Right cardiac atrium (tissue), 5 donors: ENCODE results near the gene KCNAB2. TPM values are rescaled to one million over a fixed set of nuclear protein-coding genes. Genes with fewer than 3 reads are reported as not detected.
"Not testable (repeated sequence)": the region's sequence is repeated elsewhere in the genome, so short reads cannot be mapped to it uniquely, and the experiment has no call there.

Source experiments
- ATAC-seq, 2 donors: fragments of 200-7000 bp; cut with Tn5 transposase; one replicate each; pipeline versions ENCODE4 v1.8.0 to v1.9.1; 2020; ENCODE audit warnings: moderate library complexity in 2 of 2, mild to moderate bottlenecking in 1 of 2
- DNase-seq, 3 donors: peaks; one replicate each; pipeline ENCODE4 v3.0.0-alpha.2; 2020
- H3K27ac ChIP-seq: one replicate; pipeline ENCODE4 v1.5.1; 2013; ENCODE audit warnings: mild to moderate bottlenecking, low read length, control low read depth, moderate library complexity
- H3K27me3 ChIP-seq: one replicate; pipeline ENCODE4 v1.6.1; 2013; ENCODE audit not compliant: control insufficient read depth, insufficient read depth
- H3K4me1 ChIP-seq: one replicate; pipeline ENCODE4 v1.6.1; 2013; ENCODE audit warnings: low read length; ENCODE audit not compliant: control insufficient read depth, insufficient read depth
- H3K4me3 ChIP-seq: one replicate; pipeline ENCODE4 v1.5.1; 2013; ENCODE audit warnings: low read length, control low read depth
- H3K9me3 ChIP-seq: one replicate; pipeline ENCODE4 v1.6.1; 2013; ENCODE audit warnings: low read length; ENCODE audit not compliant: control insufficient read depth
- WGBS: extraction: QIAGEN DNeasy Blood & Tissue Kit; methylation state at CpG from one replicate; pipeline ENCODE4 v1.1.7; 2013; 5-methylcytosine and 5-hydroxymethylcytosine counted together
- intact Hi-C, 4 donors: fragments of 100-400 bp; cut with DNase I; formaldehyde crosslinking; loops; one replicate each; pipeline versions ENCODE4 v1.11.0 to v1.14.0; 2022 to 2023
- polyA plus RNA-seq: library from polyadenylated mRNA; stranded (reverse); fragments of 200-250 nt; gene quantifications from one replicate; pipeline ENCODE4 v1.2.3, GENCODE V29; 2013
- total RNA-seq, 4 donors: library from RNA; stranded (reverse); fragmentation: NEBNext Ultra II Directional; extraction: Animal tissue kit (Norgen Biotek cat#: 25700); gene quantifications; one replicate each; pipeline ENCODE4 v1.2.1, GENCODE V29; 2021
- donor health status: healthy with polysubstance abuse.
- donor health status: DM: no; HTN: yes; CAD: no.
- donor health status: DM: no; HTN: no; CAD: no.
- donor health status: DM: no; HTN: yes; CAD: no; lungs with severe emphysema.
- donor health status: DM: yes; HTN: yes; CAD: no.

KCNAB2 gene
- total and polyA plus RNA-seq, 5 donors = 12.6 to 25.6 (median 15.8) TPM

- WGBS = 91% methylated on average over 19 of the region's 19 CpGs
- H3K9me3 ChIP-seq = no peaks in the 10 kb centered on the region
- H3K4me1 ChIP-seq = peaks cover 2% of the 10 kb centered on the region
- no peaks in the 10 kb centered on the region for H3K27me3 ChIP-seq
- ATAC-seq = no peak
- DNase-seq = peak in 2 of 3 donors; percentile 25 to 43
- intact Hi-C loops = no loop called here
- H3K4me3 ChIP-seq = no peak overlapping the region
- no peak overlapping the region for H3K27ac ChIP-seq
Measured at GRCh38 chr1:6011161-6011945, 34.3 kb upstream of the KCNAB2 start.

- no peak for ATAC-seq
- no peak for DNase-seq
- Histone ChIP-seq H3K27ac (no peak overlapping the region), H3K9me3 (no peaks in the 10 kb centered on the region), H3K27me3 (no peaks in the 10 kb centered on the region), H3K4me3 (no peak overlapping the region), H3K4me1 (peaks cover 2% of the 10 kb centered on the region)
- intact Hi-C loops = no loop called here
- WGBS = 98% methylated on average over 3 of the region's 3 CpGs
Measured at GRCh38 chr1:6011946-6012258, 33.8 kb upstream of the KCNAB2 start.

- Histone ChIP-seq H3K27ac (peak overlapping the region; percentile 87), H3K27me3 (no peaks in the 10 kb centered on the region), H3K4me1 (peaks cover 2% of the 10 kb centered on the region), H3K9me3 (no peaks in the 10 kb centered on the region), H3K4me3 (no peak overlapping the region)
- DNase-seq = peak in 2 of 3 donors; percentile 56 to 62
- intact Hi-C loops = no loop called here
- WGBS = 76% methylated on average over 17 of the region's 17 CpGs
- ATAC-seq = peak; percentile 38 to 62
Measured at GRCh38 chr1:6012529-6013318, 33.0 kb upstream of the KCNAB2 start.

DNA sequence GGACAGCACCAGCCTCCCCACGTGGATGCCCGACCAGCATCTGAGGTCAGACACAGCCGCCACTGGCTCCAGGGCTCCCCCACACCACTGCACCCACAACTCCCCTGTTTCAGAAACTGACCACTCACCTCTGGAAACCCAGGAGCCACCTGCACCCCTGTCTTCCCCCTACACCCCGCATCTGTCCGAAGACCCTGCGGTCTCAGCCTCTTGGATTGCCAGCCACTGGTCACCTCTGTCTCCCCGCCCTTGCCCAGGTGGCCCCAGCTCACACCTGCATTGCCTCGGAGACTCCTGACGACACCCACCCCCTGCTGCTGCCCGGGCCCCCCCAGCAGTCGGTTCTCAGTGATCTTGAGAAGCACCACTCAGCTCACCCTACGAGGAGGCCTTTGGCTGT lies 32.2 kb upstream of the KCNAB2 start:
- Histone ChIP-seq H3K9me3 (no peaks in the 10 kb centered on the region), H3K4me1 (peaks cover 2% of the 10 kb centered on the region), H3K4me3 (no peak overlapping the region), H3K27ac (peak overlapping the region; percentile 87), H3K27me3 (no peaks in the 10 kb centered on the region)
- ATAC-seq (peak; percentile 1 to 5), DNase-seq (peak in 2 of 3 donors; percentile 32 to 64)
- 92% methylated on average over 12 of the region's 12 CpGs for WGBS
- intact Hi-C loops = no loop called here

DNA sequence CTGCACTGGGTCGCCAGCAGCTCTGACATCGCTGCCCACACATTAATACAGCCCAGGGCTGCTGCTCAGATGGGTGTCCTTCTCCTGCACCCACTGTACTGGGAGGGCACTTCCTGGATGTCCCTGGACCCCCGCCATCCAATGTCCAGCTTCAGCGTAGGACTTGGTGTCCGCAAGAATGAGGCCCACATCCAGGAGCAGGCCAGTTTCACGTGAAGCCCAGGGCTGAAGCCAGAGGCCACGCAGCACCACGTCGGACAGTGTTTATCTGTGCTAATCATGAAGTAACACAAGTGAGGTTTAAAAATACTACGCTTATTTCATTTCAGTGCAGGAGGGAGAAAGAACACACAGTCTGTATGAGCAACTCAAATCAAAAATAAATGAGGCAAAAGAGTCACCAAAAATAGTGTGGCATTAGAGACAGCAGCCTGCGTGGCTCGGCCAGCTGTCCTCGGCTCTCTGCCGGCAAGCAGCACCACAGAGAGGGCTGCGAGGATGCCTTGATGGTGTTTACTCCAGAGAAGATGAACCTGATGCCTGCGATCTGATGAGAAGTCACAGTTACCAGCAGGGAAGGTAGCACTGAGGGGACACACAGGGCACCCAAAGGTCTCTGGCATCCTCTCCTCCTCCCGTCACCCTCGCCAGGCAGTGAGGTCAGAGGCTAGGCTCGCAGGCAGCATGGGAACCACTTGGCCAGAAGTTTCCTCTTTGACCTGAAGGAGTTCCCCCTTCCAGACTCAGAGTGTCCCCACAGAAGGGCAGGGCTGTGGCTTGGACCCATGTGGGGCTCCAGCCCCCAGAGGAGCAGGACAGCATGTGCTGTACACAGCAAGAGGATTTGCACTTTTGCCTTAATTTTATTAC lies 31.3 kb upstream of the KCNAB2 start:
- peak overlapping the region; percentile 87 for H3K27ac ChIP-seq
- intact Hi-C loops = no loop called here
- peak; percentile 78 to 80 for ATAC-seq
- no peaks in the 10 kb centered on the region for H3K9me3 ChIP-seq
- H3K4me1 ChIP-seq = peaks cover 2% of the 10 kb centered on the region
- peak; percentile 75 to 86 (median 84) for DNase-seq
- WGBS = 61% methylated on average over 19 of the region's 19 CpGs
- no peak overlapping the region for H3K4me3 ChIP-seq
- H3K27me3 ChIP-seq = no peaks in the 10 kb centered on the region

GRCh38 chr1:6016191-6016865 lies 29.4 kb upstream of the KCNAB2 start:
- intact Hi-C loops = no loop called here
- ATAC-seq (peak in 1 of 2 donors; percentile 7), DNase-seq (peak in 2 of 3 donors; percentile 32 to 33)
- peaks cover 2% of the 10 kb centered on the region for H3K4me1 ChIP-seq
- H3K27me3 ChIP-seq = no peaks in the 10 kb centered on the region
- WGBS = 80% methylated on average over 21 of the region's 21 CpGs
- H3K4me3 ChIP-seq = no peak overlapping the region
- H3K9me3 ChIP-seq = no peaks in the 10 kb centered on the region
- no peak overlapping the region for H3K27ac ChIP-seq

GRCh38 chr1:6017654-6018053 lies 28.0 kb upstream of the KCNAB2 start:
- DNase-seq = peak in 2 of 3 donors; percentile 14 to 29
- H3K4me3 ChIP-seq, H3K4me1 ChIP-seq, H3K27me3 ChIP-seq, H3K9me3 ChIP-seq, ATAC-seq, intact Hi-C loops, H3K27ac ChIP-seq: not testable (repeated sequence)
- 83% methylated on average over 7 of the region's 7 CpGs for WGBS

- Histone ChIP-seq H3K27ac (no peak overlapping the region), H3K9me3 (no peaks in the 10 kb centered on the region), H3K4me1 (peaks cover 2% of the 10 kb centered on the region), H3K27me3 (no peaks in the 10 kb centered on the region), H3K4me3 (no peak overlapping the region)
- 69% methylated on average over 15 of the region's 15 CpGs for WGBS
- DNase-seq = peak in 2 of 3 donors; percentile 34 to 39
- ATAC-seq = no peak
- intact Hi-C loops = no loop called here
Measured at GRCh38 chr1:6019166-6019845, 26.4 kb upstream of the KCNAB2 start.

- Histone ChIP-seq H3K27me3 (no peaks in the 10 kb centered on the region), H3K27ac (no peak overlapping the region), H3K4me1 (no peaks in the 10 kb centered on the region), H3K9me3 (no peaks in the 10 kb centered on the region), H3K4me3 (no peak overlapping the region)
- 97% methylated on average over 4 of the region's 4 CpGs for WGBS
- intact Hi-C loops = no loop called here
- DNase-seq = no peak
- no peak for ATAC-seq
Measured at GRCh38 chr1:6022193-6022592, 23.5 kb upstream of the KCNAB2 start.

DNA sequence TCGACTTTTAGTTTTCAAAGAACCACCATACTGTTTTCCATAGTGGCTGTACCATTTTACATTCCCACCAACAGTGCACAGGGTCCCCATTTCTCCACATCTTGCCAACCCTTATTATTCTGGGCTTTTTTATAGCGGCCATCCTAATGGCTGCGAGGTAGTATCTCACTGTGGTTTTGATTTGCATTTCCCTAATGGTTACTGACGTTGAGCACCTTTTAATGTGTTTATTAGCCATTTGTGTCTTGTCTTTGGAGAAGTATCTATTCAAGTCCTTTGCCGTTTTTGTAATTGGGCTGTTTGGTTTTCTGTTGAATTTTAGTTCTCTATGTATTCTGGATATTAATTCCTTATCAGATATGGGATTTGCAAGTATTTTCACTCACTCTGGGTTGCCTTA lies 22.3 kb upstream of the KCNAB2 start:
- intact Hi-C loops = no loop called here
- no peak overlapping the region for H3K27ac ChIP-seq
- 86% methylated on average over 5 of the region's 5 CpGs for WGBS

More for the DNA sequence above, 22.3 kb upstream of the KCNAB2 start:
- Histone ChIP-seq H3K27me3 (no peaks in the 10 kb centered on the region), H3K4me1 (no peaks in the 10 kb centered on the region), H3K9me3 (no peaks in the 10 kb centered on the region), H3K4me3 (no peak overlapping the region)
- ATAC-seq (no peak), DNase-seq (no peak)
